B cell (primary cell): Measurements from ENCODE around the gene CPD. TPM values are rescaled to one million over a fixed set of nuclear protein-coding genes. Genes with fewer than 3 reads are reported as not detected.

ENCODE experiments used
- ATAC-seq: fragments of 200-7000 bp; cut with Tn5 transposase; one replicate; pipeline ENCODE4 v1.10.0; 2021; ENCODE audit warnings: low read depth, mild to moderate bottlenecking, moderate number of reproducible peaks, moderate library complexity
- CTCF ChIA-PET: fragments of 350-600 bp; sonication (Branson Sonifier 250); formaldehyde crosslinking; loops from one replicate; lab custom pipeline; 2021; ENCODE audit warnings: antibody characterized with exemption, inconsistent platforms; lab: Charles Lee
- POLR2A ChIA-PET: fragments of 350-600 bp; sonication (Branson Sonifier 250); formaldehyde crosslinking; loops from one replicate; lab custom pipeline; 2021; ENCODE audit warnings: antibody characterized with exemption; lab: Charles Lee
- DNase-seq: peaks from one replicate; pipeline ENCODE4 v3.0.0; 2013
- H2AFZ ChIP-seq: 2 replicates; pipeline ENCODE4 v1.6.1; 2012; ENCODE audit warnings: mild to moderate bottlenecking, low read depth, low read length; ENCODE audit not compliant: insufficient read depth, poor library complexity, severe bottlenecking
- H3K27ac ChIP-seq, 2 donors: 1 replicate in 1 of 2; 2 replicates in 1 of 2; pipeline ENCODE4 v1.5.1; 2012 to 2013; ENCODE audit warnings: low read length in 2 of 2, mild to moderate bottlenecking in 2 of 2, moderate library complexity in 1 of 2
- H3K27me3 ChIP-seq, 4 experiments: fragments of 200-600 bp in 1 of 4; sonication (generic) in 1 of 4; replicated peaks in 1 of 4; 1 replicate in 2 of 4; 2 replicates in 2 of 4; pipeline versions ENCODE4 v1.6.1 to v1.7.0; 2013 to 2016; ENCODE audit warnings: low read length in 3 of 4, mild to moderate bottlenecking in 2 of 4, mixed read lengths in 1 of 4, moderate library complexity in 1 of 4; ENCODE audit not compliant: insufficient read depth in 4 of 4, control insufficient read depth in 3 of 4; ENCODE audit errors: control extremely low read depth in 1 of 4
- H3K36me3 ChIP-seq, 2 experiments: replicated peaks in 1 of 2; 1 replicate in 1 of 2; 2 replicates in 1 of 2; pipeline versions ENCODE4 v1.6.1 to v1.7.1; 2013; ENCODE audit warnings: low read length in 1 of 2; ENCODE audit not compliant: insufficient read depth in 2 of 2, control insufficient read depth in 1 of 2; ENCODE audit errors: control extremely low read depth in 1 of 2, extremely low read depth in 1 of 2
- H3K4me1 ChIP-seq, 2 donors: fragments of 200-600 bp in 1 of 2; sonication (generic) in 1 of 2; 1 replicate in 1 of 2; 2 replicates in 1 of 2; pipeline versions ENCODE4 v1.5.1 to v1.6.1; 2013 to 2017; ENCODE audit warnings: low read length in 2 of 2; ENCODE audit not compliant: control insufficient read depth in 2 of 2, insufficient read depth in 2 of 2
- H3K4me2 ChIP-seq: replicated peaks from 2 replicates; pipeline ENCODE3; 2012; ENCODE audit warnings: mild to moderate bottlenecking, low read depth, low read length; ENCODE audit not compliant: poor library complexity, severe bottlenecking
- H3K4me3 ChIP-seq, 5 experiments: fragments of 200-600 bp in 1 of 5; sonication (generic) in 1 of 5; 1 replicate in 3 of 5; 2 replicates in 2 of 5; pipeline versions ENCODE4 v1.5.1 to v1.7.0; 2011 to 2016; ENCODE audit warnings: low read length in 4 of 5, mild to moderate bottlenecking in 4 of 5, low read depth in 2 of 5, control low read depth in 1 of 5, moderate library complexity in 1 of 5; ENCODE audit not compliant: insufficient read depth in 1 of 5; ENCODE audit errors: control extremely low read depth in 1 of 5, extremely low read depth in 1 of 5
- H3K79me2 ChIP-seq: fragments of 200-600 bp; sonication (generic); one replicate; pipeline ENCODE4 v1.6.0; 2016; ENCODE audit warnings: low read length; ENCODE audit not compliant: control insufficient read depth, insufficient read depth
- H3K9ac ChIP-seq: fragments of 200-600 bp; sonication (generic); 2 replicates; pipeline ENCODE4 v1.6.1; 2017; ENCODE audit warnings: mild to moderate bottlenecking, low read length, moderate library complexity
- H3K9me3 ChIP-seq, 3 donors: one replicate each; pipeline versions ENCODE4 v1.6.1 to v1.7.1; 2013; ENCODE audit warnings: low read length in 2 of 3; ENCODE audit not compliant: control insufficient read depth in 2 of 3, insufficient read depth in 1 of 3; ENCODE audit errors: control extremely low read depth in 1 of 3
- H4K20me1 ChIP-seq: 2 replicates; pipeline ENCODE4 v1.6.0; 2012; ENCODE audit warnings: mild to moderate bottlenecking, low read length; ENCODE audit not compliant: insufficient read depth, control insufficient read depth, poor library complexity, severe bottlenecking
- H3K27ac Mint-ChIP-seq: one replicate; pipeline ENCODE4 v1.8.0; 2021; ENCODE audit warnings: mixed read lengths
- H3K27me3 Mint-ChIP-seq: one replicate; pipeline ENCODE4 v1.8.0; 2021; ENCODE audit warnings: mixed read lengths
- H3K4me1 Mint-ChIP-seq: one replicate; pipeline ENCODE4 v1.8.0; 2021; ENCODE audit warnings: mixed read lengths
- H3K4me3 Mint-ChIP-seq: one replicate; pipeline ENCODE4 v1.8.0; 2021; ENCODE audit warnings: mixed read lengths
- H3K9me3 Mint-ChIP-seq: one replicate; pipeline ENCODE4 v1.8.0; 2022; ENCODE audit warnings: mixed read lengths; ENCODE audit not compliant: insufficient read depth
- CTCF ChIP-seq: fragments of 200-600 bp; IDR thresholded peaks from one replicate; pipeline ENCODE4 v1.8.0; 2022; ENCODE audit warnings: antibody characterized with exemption, mild to moderate bottlenecking
- EZH2 ChIP-seq: IDR thresholded peaks from 2 replicates; pipeline ENCODE4 v1.6.1; 2012; ENCODE audit warnings: borderline replicate concordance, low read depth, mild to moderate bottlenecking, moderate library complexity, low read length; ENCODE audit not compliant: insufficient read depth, poor library complexity, severe bottlenecking
- WGBS: methylation state at CpG from one replicate; pipeline ENCODE4 v1.1.5; 2013; ENCODE audit warnings: missing lambda C conversion rate; ENCODE audit not compliant: insufficient coverage; 5-methylcytosine and 5-hydroxymethylcytosine counted together
- intact Hi-C: fragments of 100-400 bp; cut with micrococcal nuclease; formaldehyde crosslinking; loops from one replicate; pipeline ENCODE4 v1.10.0; 2022
- polyA plus RNA-seq: library from polyadenylated mRNA; depleted of rRNA; stranded (reverse); fragments of >200 nt; gene quantifications from 2 replicates; pipeline ENCODE4 v1.2.3, GENCODE V29; 2012
- total RNA-seq, 2 donors: library from RNA; stranded (reverse); fragments of 120-200 nt in 1 of 2; gene quantifications; 1 replicate in 1 of 2; 2 replicates in 1 of 2; pipeline versions ENCODE4 v1.2.3 to v1.2.4, GENCODE V29; 2013 to 2022

The CPD gene
- total and polyA plus RNA-seq, 2 donors (not counting 1 experiment from before 2014, with no cell fraction given), result 1.5 to 15.6 TPM

- Histone ChIP-seq H3K36me3 (no peaks in the 10 kb centered on the region), H3K79me2 (no peaks in the 10 kb centered on the region), H3K27me3 (no peaks in the 10 kb centered on the region), H3K4me2 (no peak overlapping the region), H3K4me3 (no peak overlapping the region), H2AFZ (no peak overlapping the region), H3K9me3 (no peaks in the 10 kb centered on the region), H3K9ac (no peak overlapping the region), H3K4me1 (peaks cover 5 to 6% of the 10 kb centered on the region in 2 donors), H3K27ac (no peak overlapping the region), H4K20me1 (no peaks in the 10 kb centered on the region)
- ATAC-seq (peak; percentile 42), DNase-seq (peak; percentile 71)
- Mint-ChIP-seq H3K4me3 (no peak overlapping the region), H3K27me3 (peaks cover 7% of the 10 kb centered on the region), H3K4me1 (peaks cover 11% of the 10 kb centered on the region), H3K9me3 (no peaks in the 10 kb centered on the region), H3K27ac (no peak overlapping the region)
- CTCF ChIA-PET, result interaction anchor here (0.6 to 9.6 kb wide), 19 partner anchors 9 to 1790 kb away, joined by 3 to 218 read pairs (median 3); no protein-coding TSS in a partner anchor
- intact Hi-C loops, result loop anchor here (1.0 kb wide), 2 partner anchors 211 to 232 kb away; no protein-coding TSS in a partner anchor
- POLR2A ChIA-PET, result interaction anchor here (1.3 kb wide), 1 partner anchor 232 kb away, joined by 6 read pairs; no protein-coding TSS in a partner anchor
- TF ChIP-seq CTCF, result peak; percentile 89
- no peak for TF ChIP-seq EZH2
- 46% methylated on average over 4 of the region's 8 CpGs for WGBS
Measured at GRCh38 chr17:30336369-30337171, 42.2 kb upstream of the CPD start.
